ENCODE results near the gene PIK3C2G. TPM values are rescaled to one million over a fixed set of nuclear protein-coding genes. Genes with fewer than 3 reads are reported as not detected.

Gene PIK3C2G
- polyA plus RNA-seq, 3 donors: not detected

GRCh38 chr12:18332173-18332572 is 70.9 kb downstream of the PIK3C2G start:
- Histone ChIP-seq H3K9ac (ENCODE audit: insufficient read depth, low read length, poor library complexity, severe bottlenecking) (no peak overlapping the region), H4K20me1 (ENCODE audit: insufficient read depth, low read length) (no peaks in the 10 kb centered on the region), H3K9me3 (replicated peaks in 1 of 2; ENCODE audit: control insufficient read depth in 1 of 2, insufficient read depth in 1 of 2, low read length in 2 of 2) (no peaks in the 10 kb centered on the region), H3K4me1 (ENCODE audit: control insufficient read depth in 1 of 2, insufficient read depth in 2 of 2, low read length in 2 of 2) (no peaks in the 10 kb centered on the region), H3K27ac (ENCODE audit: low read depth in 1 of 2, low read length in 2 of 2) (no peak overlapping the region), H3K4me3 (replicated peaks in 1 of 3; ENCODE audit: low read depth in 2 of 3, low read length in 3 of 3) (no peak overlapping the region), H3K36me3 (replicated peaks in 1 of 2; ENCODE audit: control insufficient read depth in 1 of 2, insufficient read depth in 2 of 2, low read length in 2 of 2) (no peaks in the 10 kb centered on the region), H3K4me2 (replicated peaks; ENCODE audit: extremely low read depth, low read length, poor library complexity, severe bottlenecking) (no peak overlapping the region), H2AFZ (ENCODE audit: insufficient read depth, low read depth, low read length, poor library complexity, severe bottlenecking) (no peak overlapping the region), H3K27me3 (ENCODE audit: control insufficient read depth in 2 of 2, insufficient read depth in 2 of 2, low read length in 2 of 2) (no peaks in the 10 kb centered on the region), H3K79me2 (ENCODE audit: insufficient read depth, low read length) (no peaks in the 10 kb centered on the region)
- Mint-ChIP-seq H3K27me3 (ENCODE audit: low read depth in 3 of 3) (peaks cover 0 to 2% (median 1%) of the 10 kb centered on the region in 3 donors), H3K27ac (no peak overlapping the region), H3K4me1 (no peaks in the 10 kb centered on the region), H3K36me3 (no peaks in the 10 kb centered on the region), H3K9me3 (peaks cover 0 to 2% (median 0%) of the 10 kb centered on the region in 7 donors), H3K4me3 (no peak overlapping the region)
- no peak for DNase-seq
- intact Hi-C loops (cut with micrococcal nuclease): no loop called here
- no peak for TF ChIP-seq CTCF (IDR thresholded peaks at IDR 0.05)
- WGBS (ENCODE audit: insufficient coverage): 87% methylated on average over 3 of the region's 4 CpGs

DNA sequence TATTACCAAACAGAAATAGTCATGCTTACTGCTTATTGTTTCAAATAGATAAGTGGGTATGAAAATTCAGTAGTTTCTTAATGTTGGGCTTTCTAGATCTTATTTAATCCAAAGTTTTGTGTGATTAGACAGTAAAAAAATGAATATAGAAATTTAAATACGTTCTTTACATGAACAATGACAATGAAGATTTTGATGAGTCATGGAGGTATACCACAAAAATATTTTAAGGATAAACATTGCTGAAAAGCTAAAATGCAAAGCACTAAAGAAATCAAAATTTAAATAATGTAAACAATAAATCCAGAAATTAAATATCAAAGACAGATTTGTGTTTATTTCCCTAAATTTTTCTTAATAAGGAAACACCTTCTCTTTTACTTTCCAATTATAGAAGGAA is 78.3 kb downstream of the PIK3C2G start:
- Histone ChIP-seq H2AFZ (ENCODE audit: insufficient read depth, low read depth, low read length, poor library complexity, severe bottlenecking) (no peak overlapping the region), H3K9ac (ENCODE audit: insufficient read depth, low read length, poor library complexity, severe bottlenecking) (no peak overlapping the region), H3K79me2 (ENCODE audit: insufficient read depth, low read length) (no peaks in the 10 kb centered on the region), H3K27me3 (ENCODE audit: control insufficient read depth in 2 of 2, insufficient read depth in 2 of 2, low read length in 2 of 2) (no peaks in the 10 kb centered on the region), H3K4me3 (replicated peaks in 1 of 3; ENCODE audit: low read depth in 2 of 3, low read length in 3 of 3) (no peak overlapping the region), H3K9me3 (replicated peaks in 1 of 2; ENCODE audit: control insufficient read depth in 1 of 2, insufficient read depth in 1 of 2, low read length in 2 of 2) (no peaks in the 10 kb centered on the region), H3K4me2 (replicated peaks; ENCODE audit: extremely low read depth, low read length, poor library complexity, severe bottlenecking) (no peak overlapping the region), H3K27ac (ENCODE audit: low read depth in 1 of 2, low read length in 2 of 2) (no peak overlapping the region), H3K4me1 (ENCODE audit: control insufficient read depth in 1 of 2, insufficient read depth in 2 of 2, low read length in 2 of 2) (no peaks in the 10 kb centered on the region), H3K36me3 (replicated peaks in 1 of 2; ENCODE audit: control insufficient read depth in 1 of 2, insufficient read depth in 2 of 2, low read length in 2 of 2) (no peaks in the 10 kb centered on the region), H4K20me1 (ENCODE audit: insufficient read depth, low read length) (no peaks in the 10 kb centered on the region)
- no CpG with 5 or more reads among the region's 1 CpG for WGBS (ENCODE audit: insufficient coverage)
- DNase-seq: no peak
- Mint-ChIP-seq H3K36me3 (no peaks in the 10 kb centered on the region), H3K27me3 (ENCODE audit: low read depth in 3 of 3) (peaks cover 0 to 2% (median 0%) of the 10 kb centered on the region in 3 donors), H3K4me1 (no peaks in the 10 kb centered on the region), H3K9me3 (peaks cover 0 to 2% (median 0%) of the 10 kb centered on the region in 7 donors), H3K4me3 (no peak overlapping the region), H3K27ac (no peak overlapping the region)
- intact Hi-C loops (cut with micrococcal nuclease): no loop called here
- TF ChIP-seq CTCF (IDR thresholded peaks at IDR 0.05): no peak

Measured in CD14-positive monocyte (primary cell).